K562 (cell line): ENCODE measurements around the gene GHR. TPM values are rescaled to one million over a fixed set of nuclear protein-coding genes. Genes with fewer than 3 reads are reported as not detected.

Experiments used
- ATAC-seq: fragments of 200-7000 bp; cut with Tn5 transposase; 3 replicates; pipeline ENCODE4 v1.9.1; 2020; ENCODE audit warnings: moderate library complexity
- BruUV-seq: library from RNA; stranded (reverse); fragments of 400-500 nt; replicated peaks from 2 replicates; lab custom pipeline; 2021; lab: Mats Ljungman, UMichigan
- CTCF ChIA-PET: fragments of 300-600 bp; formaldehyde crosslinking; extraction: SDS; loops from one replicate; lab custom pipeline; 2021; ENCODE audit warnings: low intra/inter-chr PET ratio; lab: Yijun Ruan, JAX
- POLR2A ChIA-PET: fragments of 300-600, 350-650 bp; sonication (Branson Sonifier 250); formaldehyde crosslinking; extraction: SDS; loops from one replicate; lab custom pipeline; 2021; ENCODE audit warnings: antibody characterized with exemption, inconsistent platforms; lab: Yijun Ruan, JAX
- DNase-seq, 4 experiments: peaks; one replicate each; pipeline versions ENCODE4 v3.0.0 to v3.0.0-alpha.2; 2011 to 2018; ENCODE audit warnings: low spot score in 3 of 4, mixed read lengths in 3 of 4; ENCODE audit errors: extremely low read depth in 1 of 4
- FAIRE-seq: peaks from 2 replicates; lab custom pipeline; 2011; peaks lifted over from hg19 to GRCh38; lab: Jason Lieb, UNC
- H2AFZ ChIP-seq: 2 replicates; pipeline ENCODE4 v1.6.0; 2011; ENCODE audit warnings: low read depth, low read length, control low read depth, inconsistent platforms
- H3K27ac ChIP-seq: fragments of 200-600 bp; 3 replicates; pipeline ENCODE4 v1.8.0; 2011; ENCODE audit warnings: low read depth, mild to moderate bottlenecking, control low read depth, inconsistent platforms, low read length, moderate library complexity, mixed read lengths; ENCODE audit errors: extremely low read depth
- H3K27me3 ChIP-seq, 2 experiments: fragments of 300-600 bp in 1 of 2; 2 replicates in 1 of 2; 3 replicates in 1 of 2; pipeline versions ENCODE4 v1.6.0 to v1.8.0; 2011; ENCODE audit warnings: inconsistent platforms in 2 of 2, low read length in 2 of 2, mild to moderate bottlenecking in 1 of 2, mixed read lengths in 1 of 2, moderate library complexity in 1 of 2; ENCODE audit not compliant: control insufficient read depth in 2 of 2, insufficient read depth in 2 of 2
- H3K36me3 ChIP-seq: fragments of 300-600 bp; 3 replicates; pipeline ENCODE4 v1.8.0; 2011; ENCODE audit warnings: mild to moderate bottlenecking, low read length, inconsistent platforms; ENCODE audit not compliant: control insufficient read depth, insufficient read depth
- H3K4me1 ChIP-seq, 2 experiments: fragments of 200-600 bp in 1 of 2; replicated peaks in 1 of 2; 2 replicates in 1 of 2; 3 replicates in 1 of 2; pipeline versions ENCODE4 v1.5.1 to v1.8.0; 2011; ENCODE audit warnings: inconsistent platforms in 2 of 2, low read length in 2 of 2, mild to moderate bottlenecking in 1 of 2, mixed read lengths in 1 of 2, moderate library complexity in 1 of 2; ENCODE audit not compliant: control insufficient read depth in 2 of 2, insufficient read depth in 2 of 2
- H3K4me2 ChIP-seq: 2 replicates; pipeline ENCODE4 v1.6.1; 2011; ENCODE audit warnings: low read length, control low read depth, inconsistent platforms, mixed read lengths; ENCODE audit not compliant: insufficient read depth
- H3K4me3 ChIP-seq: fragments of 200-600 bp; sonication (generic), shearing (Covaris generic); 2 replicates; pipeline ENCODE4 v1.5.1; 2016; ENCODE audit warnings: control low read depth, inconsistent platforms
- H3K79me2 ChIP-seq: fragments of 200-600 bp; 3 replicates; pipeline ENCODE4 v1.8.0; 2011; ENCODE audit warnings: low read length, inconsistent platforms; ENCODE audit not compliant: control insufficient read depth, insufficient read depth
- H3K9ac ChIP-seq, 2 experiments: 2 replicates each; pipeline versions ENCODE4 v1.6.0 to v1.6.1; 2011; ENCODE audit warnings: low read depth in 2 of 2, low read length in 2 of 2, control low read depth in 1 of 2, inconsistent platforms in 1 of 2, mild to moderate bottlenecking in 1 of 2, mixed read lengths in 1 of 2; ENCODE audit not compliant: insufficient read depth in 1 of 2
- H3K9me1 ChIP-seq: one replicate; pipeline ENCODE4 v1.6.0; 2011; ENCODE audit warnings: inconsistent platforms, mild to moderate bottlenecking, low read length, moderate library complexity; ENCODE audit not compliant: control insufficient read depth, insufficient read depth
- H3K9me3 ChIP-seq: replicated peaks from 2 replicates; pipeline ENCODE4 v1.5.1; 2011; ENCODE audit warnings: low read depth, low read length, inconsistent platforms; ENCODE audit not compliant: control insufficient read depth, insufficient read depth
- H4K20me1 ChIP-seq: replicated peaks from 2 replicates; pipeline ENCODE4 v1.6.1; 2011; ENCODE audit warnings: low read length, inconsistent platforms, mixed read lengths; ENCODE audit not compliant: control insufficient read depth, insufficient read depth
- FOXM1 ChIP-seq, 2 experiments: fragments of 450-650 bp in 1 of 2; sonication (generic) in 1 of 2; formaldehyde crosslinking in 1 of 2; IDR thresholded peaks; 2 replicates each; pipeline versions ENCODE4 v1.6.1 to v1.9.0; 2017 to 2022; ENCODE audit warnings: low read depth in 2 of 2, mild to moderate bottlenecking in 2 of 2, missing genetic modification reagents in 1 of 2, moderate library complexity in 1 of 2
- KLF16 ChIP-seq: IDR thresholded peaks from 2 replicates; pipeline ENCODE4 v1.6.1; 2016; ENCODE audit warnings: antibody characterized with exemption
- KLF6 ChIP-seq: fragments of 250-450 bp; sonication (Bioruptor Pico); IDR thresholded peaks from 2 replicates; pipeline ENCODE4 v1.4.0; 2020; ENCODE audit warnings: mild to moderate bottlenecking, moderate library complexity, borderline replicate concordance
- MCM2 ChIP-seq: fragments of 450-650 bp; IDR thresholded peaks from 2 replicates; pipeline ENCODE4 v1.6.1; 2017; ENCODE audit warnings: low read depth, mild to moderate bottlenecking
- MCM7 ChIP-seq, 2 experiments: fragments of 450-650 bp; IDR thresholded peaks; 2 replicates each; pipeline ENCODE4 v1.6.1; 2016 to 2018
- MEIS2 ChIP-seq: fragments of 450-650 bp; IDR thresholded peaks from 2 replicates; pipeline ENCODE4 v1.6.1; 2014; ENCODE audit warnings: mild to moderate bottlenecking; ENCODE audit not compliant: partially characterized antibody
- RBM22 ChIP-seq: fragments of 200-400 bp; formaldehyde crosslinking; IDR thresholded peaks from 2 replicates; pipeline ENCODE4 v1.6.1; 2018; ENCODE audit warnings: low read length, low read depth; ENCODE audit not compliant: poor library complexity, severe bottlenecking
- SETDB1 ChIP-seq: IDR thresholded peaks from one replicate; pipeline ENCODE4 v1.6.1; 2012; ENCODE audit warnings: low read length, control low read depth, inconsistent platforms
- TCF3 ChIP-seq: sonication (generic); formaldehyde crosslinking; IDR thresholded peaks from 2 replicates; pipeline ENCODE4 v1.4.0; 2020; ENCODE audit warnings: mild to moderate bottlenecking, missing genetic modification reagents
- YY1 ChIP-seq, 3 experiments: IDR thresholded peaks; 2 replicates each; pipeline ENCODE4 v1.6.1; 2011; ENCODE audit warnings: low read length in 2 of 3, mild to moderate bottlenecking in 2 of 3, moderate library complexity in 2 of 3, borderline replicate concordance in 1 of 3, control low read depth in 1 of 3, low read depth in 1 of 3; ENCODE audit not compliant: insufficient read depth in 3 of 3, insufficient replicate concordance in 2 of 3, control insufficient read depth in 1 of 3, insufficient read length in 1 of 3; ENCODE audit errors: extremely low read depth in 1 of 3
- ZC3H8 ChIP-seq: fragments of 450-650 bp; IDR thresholded peaks from 2 replicates; pipeline ENCODE4 v1.6.1; 2017
- ZNF311 ChIP-seq: fragments of 250-450 bp; sonication (Bioruptor Pico); IDR thresholded peaks from 2 replicates; pipeline ENCODE4 v1.4.0; 2020; ENCODE audit warnings: mild to moderate bottlenecking, moderate library complexity
- ZNF408 ChIP-seq: fragments of 250-450 bp; sonication (Bioruptor Pico); IDR thresholded peaks from 2 replicates; pipeline ENCODE4 v1.4.0; 2020; ENCODE audit warnings: low read depth, mild to moderate bottlenecking, moderate library complexity
- ZNF561 ChIP-seq: fragments of 450-650 bp; formaldehyde crosslinking; conservative IDR thresholded peaks from 2 replicates; pipeline ENCODE4 v1.4.0; 2020; ENCODE audit warnings: mild to moderate bottlenecking, moderate library complexity
- WGBS: fragments of 100-300 bp; shearing (Covaris generic); methylation state at CpG from one replicate; pipeline ENCODE4 v1.1.6; 2016; ENCODE audit warnings: low coverage, mixed read lengths; ENCODE audit not compliant: insufficient coverage; ENCODE audit errors: missing lambda C conversion rate; 5-methylcytosine and 5-hydroxymethylcytosine counted together
- in situ Hi-C: fragments of 300-500 bp; cut with MboI; formaldehyde crosslinking; loops from 4 replicates; pipeline ENCODE4 v1.15.0; 2018; ENCODE audit warnings: inconsistent platforms, mixed read lengths
- intact Hi-C: fragments of 100-400 bp; cut with micrococcal nuclease; formaldehyde crosslinking; loops from 2 replicates; pipeline ENCODE4 v1.14.2; 2022
- polyA plus RNA-seq, 8 experiments: library from polyadenylated mRNA; depleted of rRNA in 4 of 8; stranded (reverse) in 5 of 8; unstranded in 3 of 8; fragments of >200 nt; fragmentation: Nextera tagmentation in 2 of 8; fragmentation: Illumina TruSeq in 1 of 8; extraction: Ambion mirVana in 2 of 8; extraction: Trizol in 1 of 8; gene quantifications; 2 replicates each; pipeline versions ENCODE4 v1.2.1 to v1.2.3, GENCODE V29; 2011 to 2014; ENCODE audit warnings: inconsistent platforms in 1 of 8, missing spikeins in 1 of 8
- total RNA-seq, 7 experiments: library from RNA; depleted of rRNA in 6 of 7; stranded (reverse); fragments of >200 nt in 6 of 7; fragmentation: Illumina TruSeq in 2 of 7; extraction: Trizol in 2 of 7; gene quantifications; 2 replicates each; pipeline versions ENCODE4 v1.2.1 to v1.2.3, GENCODE V29; 2011 to 2021; ENCODE audit warnings: low replicate concordance in 1 of 7

GHR gene
- total and polyA plus RNA-seq, 9 of the 15 experiments (the other 6 are each of a cell fraction or from before 2014, with no cell fraction given), result 0.01 to 0.13 (median 0.07) TPM; not detected in 5

DNA sequence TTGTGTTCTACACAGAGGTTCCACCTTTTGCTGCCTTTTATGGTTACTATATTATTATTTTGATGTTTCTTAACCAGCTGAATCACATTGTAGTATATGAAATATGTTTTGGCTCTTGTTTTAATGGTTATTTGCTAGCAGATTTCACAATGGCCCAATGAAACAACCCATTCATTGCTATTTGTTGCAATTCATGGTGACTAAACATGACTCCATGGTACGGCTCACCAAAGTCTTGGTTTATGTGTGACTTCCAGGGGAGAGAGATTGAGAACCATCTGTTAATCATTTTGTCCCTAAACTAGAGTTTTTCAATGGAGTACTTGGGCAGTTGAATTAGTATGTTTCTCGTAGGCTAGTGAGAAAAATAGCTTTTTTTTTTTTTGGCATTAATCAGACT lies 108.4 kb downstream of the GHR start:
- DNase-seq (no peak), ATAC-seq (no peak), FAIRE-seq (no peak)
- Histone ChIP-seq H3K4me1 (no peaks in the 10 kb centered on the region), H3K27me3 (no peaks in the 10 kb centered on the region), H2AFZ (no peak overlapping the region), H3K79me2 (no peaks in the 10 kb centered on the region), H3K36me3 (no peaks in the 10 kb centered on the region), H4K20me1 (no peaks in the 10 kb centered on the region), H3K9me3 (no peaks in the 10 kb centered on the region), H3K4me2 (no peak overlapping the region), H3K27ac (no peak overlapping the region), H3K9me1 (no peaks in the 10 kb centered on the region), H3K9ac (no peak overlapping the region), H3K4me3 (no peak overlapping the region)
- in situ Hi-C loops (no loop called here), intact Hi-C loops (no loop called here)
- TF ChIP-seq KLF16 (no peak), ZNF311 (CRISPR knock-in tag) (no peak), TCF3 (CRISPR knock-in tag) (no peak), YY1 (IDR thresholded peaks at IDR 0.05; ENCODE audit: borderline replicate concordance in 1 of 3, control insufficient read depth in 1 of 3, extremely low read depth in 1 of 3, insufficient read depth in 3 of 3, insufficient read length in 1 of 3, insufficient replicate concordance in 2 of 3, low read depth in 1 of 3, low read length in 2 of 3) (no peak), ZNF408 (CRISPR knock-in tag) (no peak), ZC3H8 (no peak)
- ChIA-PET POLR2A (interaction anchor here (0.6 kb wide), 1 partner anchor 90 kb away, joined by 3 read pairs; no protein-coding TSS in a partner anchor), CTCF (interaction anchor here (0.6 kb wide), 1 partner anchor 224 kb away, joined by 4 read pairs; no protein-coding TSS in a partner anchor)
- BruUV-seq, result no TSS peak
- 3% methylated on average over 2 of the region's 2 CpGs for WGBS

DNA sequence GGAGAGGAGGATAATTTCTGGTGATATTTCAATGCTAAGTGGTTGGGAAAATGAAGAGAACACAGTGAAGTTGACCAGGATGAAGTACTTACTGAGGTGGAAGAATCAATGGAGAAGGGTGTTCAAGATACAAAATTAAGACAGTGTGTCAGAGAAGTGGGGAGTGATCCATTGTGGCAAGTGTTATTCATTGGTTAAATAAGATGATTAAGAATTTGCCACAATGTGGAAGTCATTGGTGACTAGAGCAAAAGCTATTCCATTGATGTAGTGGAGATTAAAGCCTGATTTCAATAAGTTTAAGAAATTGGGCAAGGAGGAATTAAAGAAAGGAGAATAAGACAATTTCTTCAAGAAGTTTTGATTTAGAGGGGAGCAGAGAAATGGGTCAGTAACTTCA lies 118.9 kb downstream of the GHR start:
- Histone ChIP-seq H3K79me2 (no peaks in the 10 kb centered on the region), H3K9ac (no peak overlapping the region), H3K27me3 (no peaks in the 10 kb centered on the region), H4K20me1 (no peaks in the 10 kb centered on the region), H3K9me1 (no peaks in the 10 kb centered on the region), H3K4me3 (no peak overlapping the region), H3K36me3 (no peaks in the 10 kb centered on the region), H2AFZ (no peak overlapping the region), H3K4me1 (no peaks in the 10 kb centered on the region), H3K27ac (no peak overlapping the region), H3K4me2 (no peak overlapping the region), H3K9me3 (no peaks in the 10 kb centered on the region; the same call in 1 of the 2 replicates)
- ChIA-PET CTCF (no interaction called here), POLR2A (no interaction called here)
- ATAC-seq (no peak), DNase-seq (no peak), FAIRE-seq (no peak)
- intact Hi-C loops, result no loop called here
- in situ Hi-C loops, result no loop called here
- BruUV-seq, result no TSS peak
- no peak for TF ChIP-seq RBM22
- no peak for TF ChIP-seq MCM2
- no peak for TF ChIP-seq SETDB1
- TF ChIP-seq MEIS2, result no peak
- no peak for TF ChIP-seq ZNF561
- no peak for TF ChIP-seq FOXM1 (IDR thresholded peaks at IDR 0.05; ENCODE audit: low read depth)
- no peak for TF ChIP-seq FOXM1 (CRISPR knock-in tag; IDR thresholded peaks at IDR 0.05; ENCODE audit: low read depth)
- TF ChIP-seq MCM7 (IDR thresholded peaks at IDR 0.05), result no peak
- TF ChIP-seq KLF6 (CRISPR knock-in tag), result no peak
